ENCODE data around the gene HDGFL2. TPM values are rescaled to one million over a fixed set of nuclear protein-coding genes. Genes with fewer than 3 reads are reported as not detected.

The HDGFL2 gene
- total and polyA plus RNA-seq, 10 of the 15 experiments (the other 5 are each of a cell fraction or from before 2014, with no cell fraction given) = 0.16 to 56.9 (median 25.3) TPM

GRCh38 chr19:4521888-4522242 is 49.8 kb downstream of the HDGFL2 start:
- no peak overlapping the region for H3K4me3 ChIP-seq
- H3K4me2 ChIP-seq (ENCODE audit: control insufficient read depth, insufficient read depth) = no peak overlapping the region
- H4K20me1 ChIP-seq (ENCODE audit: control insufficient read depth, insufficient read depth) = no peaks in the 10 kb centered on the region
- H3K27ac ChIP-seq (ENCODE audit: control insufficient read depth, insufficient read depth) = no peak overlapping the region
- H3K9me3 ChIP-seq (replicated peaks; ENCODE audit: control insufficient read depth, insufficient read depth, low read length) = no peaks in the 10 kb centered on the region
- TF ChIP-seq ZBTB40 (IDR thresholded peaks at IDR 0.05; ENCODE audit: borderline replicate concordance) = no peak
- TF ChIP-seq EGR1 (IDR thresholded peaks at IDR 0.05; ENCODE audit: borderline replicate concordance in 1 of 2, low read depth in 2 of 2, low read length in 2 of 2) = no peak
- TF ChIP-seq CUX1 (IDR thresholded peaks at IDR 0.05; ENCODE audit: insufficient replicate concordance, low read depth, low read length) = no peak
- no peak for TF ChIP-seq ZNF274 (IDR thresholded peaks at IDR 0.05; ENCODE audit: insufficient read depth, insufficient read length)
- no peak for TF ChIP-seq CBFB (IDR thresholded peaks at IDR 0.05; ENCODE audit: low read depth)
- no peak for TF ChIP-seq NFYA (IDR thresholded peaks at IDR 0.05; ENCODE audit: borderline replicate concordance, low read depth, low read length)
- no peak for TF ChIP-seq BHLHE40 (IDR thresholded peaks at IDR 0.05; ENCODE audit: borderline replicate concordance in 1 of 2, low read depth in 2 of 2, low read length in 1 of 2)
- no peak for TF ChIP-seq PKNOX1 (IDR thresholded peaks at IDR 0.05)
- TF ChIP-seq SMAD5 (IDR thresholded peaks at IDR 0.05; ENCODE audit: low read depth) = no peak
- TF ChIP-seq TCF7 (IDR thresholded peaks at IDR 0.05; ENCODE audit: borderline replicate concordance) = no peak
- TF ChIP-seq STAT3 (IDR thresholded peaks at IDR 0.05; ENCODE audit: low read depth, low read length) = no peak
- TF ChIP-seq CHD4 (IDR thresholded peaks at IDR 0.05) = no peak
- TF ChIP-seq JUND (IDR thresholded peaks at IDR 0.05; ENCODE audit: low read depth, low read length) = no peak
- TF ChIP-seq SP1 (IDR thresholded peaks at IDR 0.05; ENCODE audit: low read depth, low read length) = no peak
- no peaks in the 10 kb centered on the region for H3K4me1 ChIP-seq (ENCODE audit: control insufficient read depth, insufficient read depth, low read length)
- in situ Hi-C loops (cut with MboI) (no loop called here), intact Hi-C loops (cut with micrococcal nuclease; ENCODE audit: unreplicated experiment) (no loop called here)
- WGBS (ENCODE audit: insufficient coverage, insufficient replicate concordance, low lambda C conversion rate, missing lambda C conversion rate) = 17% methylated on average over 5 of the region's 5 CpGs
- ATAC-seq (no peak), DNase-seq (ENCODE audit: low read depth, low spot score) (no peak), FAIRE-seq (no peak)
- ChIA-PET SMC1A (ENCODE audit: uncharacterized antibody, unreplicated experiment) (no interaction called here), RAD21 (ENCODE audit: unreplicated experiment) (interaction anchor here (0.8 kb wide), 1 partner anchor 114 kb away, joined by 4 read pairs; no protein-coding TSS in a partner anchor), POLR2A (no interaction called here), CTCF (interaction anchor here (0.5 to 1.6 kb wide), 4 partner anchors 13 to 114 kb away, joined by 4 to 7 read pairs (median 5); partner anchors contain the start of gene LRG1)
- no peak overlapping the region for H3K9ac ChIP-seq (ENCODE audit: control insufficient read depth, insufficient read depth, low read length)
- no peaks in the 10 kb centered on the region for H3K27me3 ChIP-seq (replicated peaks in 1 of 2; ENCODE audit: control insufficient read depth in 2 of 2, insufficient read depth in 2 of 2, low read length in 1 of 2)
- H2AFZ ChIP-seq (ENCODE audit: control insufficient read depth, low read depth, low read length) = no peak overlapping the region
- H3K36me3 ChIP-seq (ENCODE audit: control insufficient read depth in 2 of 2, insufficient read depth in 2 of 2, low read length in 1 of 2) = no peaks in the 10 kb centered on the region
- no peaks in the 10 kb centered on the region for H3K79me2 ChIP-seq (ENCODE audit: control insufficient read depth, insufficient read depth, low read length)
- BruUV-seq (replicated peaks) = no TSS peak

Data from GM12878 (cell line).